GM19035 (cell line): Measurements from ENCODE around the gene UBE3A.
"Not testable (repeated sequence)": the region's sequence is repeated elsewhere in the genome, so short reads cannot be mapped to it uniquely, and the experiment has no call there.

Experiments used
- ATAC-seq: cut with Tn5 transposase; IDR thresholded peaks from one replicate; pipeline ENCODE4 v1.9.1; 2021; ENCODE audit not compliant: unreplicated experiment

The UBE3A gene

DNA sequence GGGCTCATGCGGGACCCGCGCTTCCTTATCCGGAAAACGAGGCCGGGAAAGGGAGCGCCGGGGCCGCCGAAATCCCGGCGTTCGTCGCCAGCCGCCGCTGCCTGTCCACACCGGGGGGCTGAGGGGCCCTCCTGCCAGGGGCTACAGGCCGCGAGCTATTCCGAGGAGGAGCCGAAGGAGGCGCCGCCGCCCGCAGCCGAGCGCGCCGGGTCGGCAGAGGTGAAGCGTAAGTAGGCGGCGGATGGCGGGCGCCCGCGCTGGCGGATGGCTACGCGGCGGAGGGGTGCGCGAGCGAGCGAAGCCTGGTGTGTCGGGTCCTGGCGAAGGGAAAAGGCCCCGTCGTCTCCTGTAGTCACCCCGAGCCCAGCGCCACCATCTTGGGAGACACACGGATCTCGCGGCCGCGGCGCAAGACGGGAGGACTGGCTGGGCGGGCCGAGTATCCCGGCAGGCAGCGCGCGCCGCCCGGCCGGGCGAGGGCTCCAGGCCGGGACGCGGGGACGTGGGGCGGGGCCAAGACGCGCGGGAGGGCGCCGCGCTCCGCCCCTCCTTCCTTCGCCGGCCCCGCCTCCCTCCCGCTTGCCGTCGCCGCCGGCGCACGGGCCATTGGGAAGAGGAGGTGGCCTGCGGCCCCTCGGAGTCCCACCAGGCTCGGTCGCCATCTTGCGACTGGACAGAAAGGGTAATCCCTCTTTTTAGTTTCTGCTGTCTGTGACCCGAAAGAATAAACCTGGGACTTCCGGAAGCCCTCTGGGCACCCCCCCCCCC is at the start of gene UBE3A:
Gene UBE3A, minus strand, starts transcription at position 424 of the 768 bp plus-strand sequence. CDS start 29,917 bp downstream, outside the sequence.
- peak; percentile 83 for ATAC-seq

DNA sequence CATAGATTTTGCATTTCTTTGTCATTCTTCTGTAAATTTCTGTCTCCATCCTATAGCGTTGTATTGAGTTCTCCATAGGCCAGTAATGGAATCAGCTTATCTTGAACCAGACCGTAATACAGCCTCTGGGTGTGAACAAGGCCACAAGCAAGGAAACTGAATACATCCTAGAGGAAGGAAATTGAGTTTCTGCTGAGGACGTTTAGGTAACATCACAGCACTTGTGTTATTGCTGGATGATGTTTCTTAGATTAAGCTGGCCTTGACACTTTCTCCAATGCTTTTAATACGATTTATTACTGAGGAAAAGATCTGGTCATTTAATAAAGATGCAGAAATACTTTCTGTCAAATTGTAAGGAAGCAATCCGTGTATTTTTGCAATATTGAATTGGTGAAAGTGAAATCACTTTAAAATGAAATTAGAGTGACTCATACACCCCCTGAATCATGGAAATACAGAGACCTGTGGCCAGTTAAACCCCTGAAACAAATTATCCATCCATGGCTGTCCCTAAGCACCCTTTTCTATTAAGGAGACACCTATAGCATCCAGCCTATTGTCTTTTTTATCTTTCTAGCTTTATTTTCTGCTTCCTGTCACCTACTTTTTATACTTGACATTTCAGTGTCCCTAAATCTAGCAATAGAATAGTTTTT is 48.5 kb upstream of the UBE3A start:
- no peak for ATAC-seq

DNA sequence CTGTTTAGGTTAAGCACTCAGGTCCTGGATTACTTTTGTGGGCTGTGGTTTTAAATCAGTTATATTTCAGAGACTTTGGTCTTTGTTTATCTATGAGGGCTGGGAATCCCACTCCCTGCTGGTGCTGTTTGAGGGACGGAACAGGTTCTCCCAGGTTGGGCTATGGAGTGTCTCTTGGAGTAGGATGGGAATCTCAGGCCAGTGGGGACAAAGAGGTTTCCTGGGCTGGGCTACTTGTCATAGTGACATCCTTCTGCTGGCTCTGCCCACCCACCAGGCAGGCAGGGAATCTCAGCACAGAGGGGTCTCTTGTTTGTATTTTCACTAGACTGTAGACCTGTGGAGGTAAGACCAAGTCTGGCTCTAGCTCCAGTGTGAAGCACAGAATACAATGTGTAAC is 47.2 kb upstream of the UBE3A start:
- ATAC-seq = no peak

DNA sequence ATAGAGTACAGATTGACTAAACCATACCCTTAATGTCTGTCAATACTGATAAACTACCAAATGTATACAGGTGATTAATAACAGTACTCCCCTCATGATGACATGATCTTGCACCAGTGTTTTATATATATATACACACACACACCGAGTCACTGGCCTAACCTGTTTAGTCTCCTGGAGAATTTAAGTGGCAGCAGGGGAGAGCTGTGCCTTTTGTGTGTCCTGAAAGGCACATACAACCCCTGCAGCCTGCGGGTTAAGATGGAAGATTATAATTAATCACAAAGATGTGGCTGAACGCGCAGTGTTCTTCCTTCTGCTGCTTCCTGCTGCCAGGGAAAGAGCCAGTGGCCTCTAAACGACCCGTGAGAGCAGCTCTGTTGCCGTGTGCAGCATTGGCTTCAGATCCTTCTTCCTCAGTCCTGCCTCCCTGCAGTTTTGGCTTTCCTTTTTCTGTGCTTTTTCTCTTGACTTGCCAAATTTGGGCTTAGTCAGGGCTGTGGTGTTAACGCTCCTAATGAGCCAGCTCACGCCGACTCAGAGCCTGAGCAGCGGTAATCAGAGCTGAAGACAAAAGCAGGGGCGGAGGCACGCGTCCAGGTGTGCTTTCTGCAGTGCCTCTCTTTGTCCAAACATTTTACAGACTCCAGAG is 42.5 kb upstream of the UBE3A start:
- ATAC-seq = no peak

DNA sequence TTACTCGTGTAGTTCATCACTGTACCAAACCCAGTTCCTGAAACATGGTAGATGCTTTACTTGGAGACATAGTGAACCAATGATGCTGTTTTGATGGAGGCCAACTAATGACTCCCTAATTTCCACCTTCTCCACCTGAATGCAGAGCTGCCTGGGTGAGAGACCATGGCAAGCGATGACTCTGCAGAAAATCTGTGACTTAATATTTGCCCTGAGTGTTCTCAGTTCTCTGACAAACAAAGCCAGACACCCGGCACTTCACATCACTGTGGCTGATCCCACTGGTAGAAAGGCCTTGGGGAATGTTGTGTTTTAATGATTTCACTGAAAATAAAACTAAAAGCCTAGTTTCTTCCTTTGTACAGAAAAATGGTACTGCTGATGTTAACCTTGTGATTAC is 39.5 kb upstream of the UBE3A start:
- no peak for ATAC-seq

DNA sequence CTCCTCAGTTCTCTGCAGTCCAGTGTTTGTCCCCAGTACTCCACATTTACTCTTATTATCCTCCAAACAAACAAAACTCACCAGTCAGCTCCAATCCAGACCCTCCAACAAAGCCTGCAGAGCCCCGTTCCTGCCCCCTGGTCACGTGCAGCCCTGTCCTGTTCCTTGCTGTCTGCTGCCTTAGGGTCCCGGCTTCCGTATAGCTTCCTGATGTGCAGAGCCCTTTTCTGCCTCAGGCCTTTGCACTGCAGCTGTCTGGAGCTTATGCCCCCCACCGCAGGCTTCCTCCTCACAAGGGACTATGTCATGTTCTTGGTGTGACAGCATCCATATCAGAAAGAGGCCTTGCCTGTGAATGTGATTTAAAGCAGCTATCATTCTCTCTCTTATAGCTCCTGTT is 39.0 kb upstream of the UBE3A start:
- ATAC-seq = no peak

DNA sequence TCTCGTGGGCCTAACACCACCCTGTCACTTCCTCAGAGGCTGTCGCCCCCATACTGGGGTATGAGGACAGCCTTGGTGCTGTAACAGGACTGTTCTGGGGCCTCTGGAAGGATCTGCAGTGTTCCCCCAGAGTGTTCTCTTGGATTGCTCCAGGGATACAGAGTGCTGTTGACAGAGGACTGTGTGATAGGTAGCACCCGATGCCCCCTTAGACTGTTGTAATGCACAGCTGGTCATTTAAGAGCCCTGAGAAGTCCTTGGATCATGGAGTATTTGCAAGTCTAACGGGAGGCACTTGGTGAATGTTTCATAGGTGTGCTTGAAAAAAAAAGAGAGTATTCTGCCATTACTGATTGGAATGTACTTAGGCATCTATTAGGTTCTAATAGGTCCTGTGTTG is 35.4 kb upstream of the UBE3A start:
- no peak for ATAC-seq

DNA sequence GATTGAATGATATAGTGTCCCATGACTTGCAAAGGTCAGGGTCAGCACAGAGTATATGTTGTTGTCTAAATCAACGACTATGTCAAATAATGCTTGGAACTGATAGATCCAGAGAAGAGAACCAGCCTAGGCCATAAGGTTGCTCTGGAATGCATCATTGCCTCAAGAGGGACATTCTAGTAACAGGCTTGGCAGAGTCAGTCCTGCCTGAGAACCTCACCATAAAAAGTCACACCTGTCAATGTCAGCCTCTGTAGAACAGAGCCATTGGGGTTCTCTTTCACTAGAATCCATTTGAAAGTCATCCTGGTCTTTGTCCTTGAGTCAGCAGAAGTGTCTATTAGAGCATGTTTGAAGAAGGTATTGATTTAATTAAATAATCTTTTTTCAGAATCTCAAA is 31.4 kb upstream of the UBE3A start:
- ATAC-seq = no peak

DNA sequence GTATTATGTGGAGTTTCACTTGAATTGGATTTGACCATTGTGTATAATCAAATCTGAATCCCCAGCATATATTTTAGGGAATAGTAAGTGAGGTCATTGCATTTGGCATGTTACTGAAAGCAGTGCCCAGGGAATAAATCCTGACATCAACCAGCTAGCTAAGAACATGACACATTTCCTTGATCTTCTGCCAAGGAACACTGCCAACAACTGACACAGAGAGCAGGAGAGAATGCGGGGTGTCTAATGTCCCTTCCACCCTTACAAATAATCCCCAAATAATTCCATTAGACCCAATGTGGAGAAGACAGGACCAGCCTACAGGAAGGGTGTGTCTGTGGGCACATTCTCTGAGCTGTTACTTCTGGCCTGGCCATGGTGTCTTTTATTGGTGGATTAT is 30.6 kb upstream of the UBE3A start:
- no peak for ATAC-seq

DNA sequence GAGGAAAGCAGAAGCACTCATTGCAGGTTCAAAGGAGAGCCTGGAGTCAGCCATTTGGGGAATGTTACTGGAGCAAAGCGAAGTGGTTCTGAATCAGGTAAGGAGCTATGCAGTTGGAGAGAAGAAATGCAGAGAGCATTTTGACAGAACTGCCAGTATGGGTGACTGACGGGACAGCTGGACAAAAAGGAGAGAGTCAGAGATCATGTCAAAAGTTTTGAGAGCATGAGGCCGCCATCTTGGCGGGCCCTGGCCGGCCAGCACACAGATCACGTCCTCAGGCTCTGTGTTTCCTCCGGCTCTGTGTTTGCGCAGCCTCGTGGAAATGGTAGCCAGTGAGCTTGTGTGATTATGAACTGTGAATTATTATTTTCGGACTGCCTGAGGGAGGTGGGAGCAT is 29.8 kb upstream of the UBE3A start:
- ATAC-seq = no peak

DNA sequence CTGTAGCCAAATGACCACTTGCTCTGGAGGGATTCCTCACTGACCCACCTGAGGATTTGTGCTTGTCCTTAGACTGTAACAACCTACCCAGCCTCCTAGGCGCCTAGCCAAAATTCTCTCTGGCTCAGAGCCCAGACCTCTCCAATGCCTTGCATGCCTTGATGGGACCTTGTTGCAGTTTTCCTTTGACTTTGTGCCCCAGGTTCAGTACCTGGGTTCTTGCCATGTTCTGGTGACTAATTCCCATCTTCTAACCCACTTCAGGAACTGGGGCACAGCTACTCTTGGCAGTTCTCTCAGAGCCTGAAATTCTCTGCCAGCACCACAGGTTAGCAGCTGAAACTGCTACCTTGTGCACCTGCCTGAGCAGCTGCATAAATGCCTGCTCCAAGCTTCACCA is 27.0 kb upstream of the UBE3A start:
- ATAC-seq = no peak

DNA sequence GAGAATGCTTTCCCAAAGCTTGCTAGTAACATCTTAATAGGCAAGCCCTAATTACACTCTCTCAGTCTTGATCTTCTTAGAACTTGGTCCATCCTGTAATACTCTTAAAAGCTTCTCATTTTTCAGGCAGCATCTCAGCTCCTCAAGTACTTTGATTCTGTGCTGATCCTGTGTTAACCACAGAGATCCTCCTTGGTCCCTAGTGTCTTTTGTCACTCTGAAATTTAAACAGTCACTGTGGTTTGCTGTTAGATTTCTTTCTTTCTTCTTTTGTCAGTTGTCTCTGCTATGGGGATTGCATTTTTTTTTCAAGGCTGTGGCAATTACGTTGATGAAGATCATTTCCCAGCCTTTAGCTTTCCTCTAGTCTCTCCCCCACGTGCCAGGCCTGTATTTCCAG is 26.0 kb upstream of the UBE3A start:
- ATAC-seq = no peak

DNA sequence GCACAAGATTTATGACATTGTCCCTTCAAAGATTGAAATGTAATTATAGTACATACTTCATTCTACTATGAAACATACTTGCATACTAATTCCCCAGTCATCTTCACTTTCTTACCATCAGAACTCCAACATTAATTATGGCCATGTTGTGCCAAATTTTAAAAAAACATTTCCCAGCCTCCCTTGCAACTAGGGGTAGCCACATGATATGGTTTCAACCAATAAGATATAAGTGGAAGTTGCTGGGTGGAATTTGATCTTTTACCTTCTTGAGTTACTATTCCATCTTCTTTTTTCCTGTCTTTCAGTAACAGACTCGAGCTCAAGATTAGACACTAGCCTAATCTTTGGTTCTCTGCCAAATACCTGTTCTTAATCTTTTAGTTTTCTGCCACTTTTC is 25.6 kb upstream of the UBE3A start:
- ATAC-seq = no peak

DNA sequence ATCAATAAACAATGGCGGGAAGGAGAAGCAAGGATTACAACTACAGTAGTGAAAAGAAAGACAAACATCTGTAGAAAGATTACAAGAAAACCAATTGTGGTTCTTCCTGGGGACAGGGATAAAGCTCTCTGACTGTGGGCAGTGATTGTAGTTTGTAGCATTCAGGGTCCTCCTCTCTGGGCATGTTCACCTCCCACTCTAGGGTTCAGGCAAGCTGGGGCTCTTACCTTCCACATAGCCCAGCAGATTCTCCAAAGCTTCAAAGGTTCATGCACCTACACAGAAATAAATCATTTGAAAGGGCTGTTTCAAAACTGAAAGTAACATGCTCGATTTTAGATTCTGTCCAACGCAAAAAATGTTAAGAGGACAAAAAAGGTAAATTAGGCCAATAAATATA is 17.4 kb upstream of the UBE3A start:
- no peak for ATAC-seq

DNA sequence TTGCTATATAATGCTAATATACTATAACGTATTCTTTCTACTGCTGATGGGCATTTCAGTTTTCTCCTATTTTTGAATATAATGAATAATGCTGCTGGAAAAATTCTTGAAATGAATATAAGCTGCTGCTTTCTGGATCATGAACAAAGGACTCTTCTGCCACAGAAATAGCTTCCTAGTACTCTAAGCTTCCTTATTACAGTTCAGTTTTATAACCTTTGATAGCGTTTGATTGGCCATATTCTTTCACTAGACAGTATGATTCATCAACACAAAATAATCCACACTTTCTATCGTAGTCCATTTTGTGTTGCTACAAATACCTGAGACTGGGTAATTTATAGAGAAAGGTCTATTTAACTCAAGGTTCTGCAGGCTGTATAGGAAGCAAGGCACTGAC is 16.4 kb upstream of the UBE3A start:
- no peak for ATAC-seq

DNA sequence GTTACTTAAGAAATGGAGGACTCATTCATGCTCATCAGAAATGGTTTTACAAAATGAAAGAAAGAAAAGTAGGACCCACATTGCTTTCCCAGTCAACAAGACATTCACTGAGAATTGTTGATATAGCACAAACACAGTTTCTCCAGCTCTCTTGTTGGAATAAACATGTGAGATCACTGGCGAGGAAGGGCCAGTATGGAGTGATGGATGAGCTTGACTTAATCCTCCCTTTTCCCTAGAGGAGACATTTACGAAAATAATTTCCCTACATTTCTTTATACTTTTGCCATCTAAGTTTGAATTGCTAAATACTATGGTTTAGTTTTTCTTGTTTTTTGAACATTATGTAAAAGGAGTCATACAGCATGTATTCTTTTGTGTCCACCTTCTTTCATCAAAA is 15.9 kb upstream of the UBE3A start:
- no peak for ATAC-seq

DNA sequence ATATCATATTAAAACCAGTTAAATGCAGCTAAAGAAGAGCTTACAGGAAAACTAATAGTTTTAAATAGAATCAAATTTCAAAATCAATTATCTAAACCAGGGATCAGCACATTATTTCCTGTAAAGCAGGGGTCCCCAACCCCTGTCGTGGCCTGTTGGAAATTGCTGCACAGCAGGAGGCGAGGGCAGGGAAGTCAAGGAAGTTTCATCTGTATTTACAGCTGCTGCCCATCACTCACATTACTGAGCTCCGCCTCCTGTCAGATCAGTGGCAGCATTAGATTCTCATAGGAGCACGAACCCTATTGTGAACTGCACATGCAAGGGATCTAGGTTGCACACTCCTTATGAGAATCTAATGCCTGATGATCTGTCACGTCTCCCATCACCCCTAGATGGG is 14.4 kb upstream of the UBE3A start:
- not testable (repeated sequence) for ATAC-seq

DNA sequence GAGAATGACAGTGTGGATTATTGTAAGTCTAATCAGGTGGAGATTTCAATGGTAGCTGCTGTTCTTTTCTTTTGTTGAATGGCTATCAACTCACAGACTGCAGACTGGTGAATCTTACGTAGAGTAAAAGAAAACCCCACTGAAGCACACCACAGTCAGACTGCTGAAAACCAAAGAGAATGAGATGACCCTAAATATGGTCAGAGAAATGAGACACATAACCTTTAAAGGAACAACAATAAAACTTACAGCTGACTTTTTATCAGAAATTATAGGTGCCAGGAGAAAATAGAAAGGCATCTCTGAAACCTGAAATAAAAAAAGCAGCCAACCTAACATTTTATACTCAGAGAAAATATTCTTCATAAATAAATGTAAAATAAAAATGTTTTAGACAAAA is 12.7 kb upstream of the UBE3A start:
- ATAC-seq = no peak

DNA sequence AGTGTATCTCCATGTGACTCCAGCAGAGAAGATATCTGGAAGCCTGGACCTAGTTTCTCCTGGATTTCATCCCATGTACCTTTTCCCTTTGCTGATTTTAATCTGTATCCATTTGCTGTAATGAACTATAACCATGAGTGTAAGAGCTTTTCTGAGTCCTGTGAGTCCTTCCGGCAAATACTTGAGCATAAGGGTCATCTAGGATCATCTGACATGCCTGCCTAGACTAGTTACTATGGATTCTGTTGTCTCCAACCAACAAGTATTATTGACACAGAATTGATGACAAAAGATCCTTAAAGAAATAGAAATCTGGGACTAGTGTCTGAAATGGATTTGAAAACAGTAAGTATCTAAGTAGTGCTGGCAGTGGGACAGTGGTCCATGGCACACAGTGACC is 11.3 kb upstream of the UBE3A start:
- ATAC-seq = no peak

DNA sequence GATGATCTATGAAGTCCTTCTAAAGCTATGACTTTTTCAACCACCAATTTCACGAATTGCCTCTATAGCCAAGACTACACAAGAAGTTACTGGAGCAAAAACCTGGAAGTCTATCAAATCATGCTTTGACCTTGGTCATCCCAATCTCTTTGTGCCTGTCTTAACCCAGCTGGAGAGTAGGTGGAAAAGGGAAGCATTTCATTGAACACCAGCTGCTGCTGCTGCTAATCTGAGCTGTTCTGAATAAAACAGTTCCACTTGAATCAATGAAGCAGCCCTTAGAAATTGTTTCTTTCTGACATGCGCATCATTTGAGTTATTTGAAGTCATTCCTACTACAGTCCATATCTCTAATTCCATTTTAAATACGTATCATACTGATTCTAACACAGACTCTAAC is 7.3 kb upstream of the UBE3A start:
- no peak for ATAC-seq

DNA sequence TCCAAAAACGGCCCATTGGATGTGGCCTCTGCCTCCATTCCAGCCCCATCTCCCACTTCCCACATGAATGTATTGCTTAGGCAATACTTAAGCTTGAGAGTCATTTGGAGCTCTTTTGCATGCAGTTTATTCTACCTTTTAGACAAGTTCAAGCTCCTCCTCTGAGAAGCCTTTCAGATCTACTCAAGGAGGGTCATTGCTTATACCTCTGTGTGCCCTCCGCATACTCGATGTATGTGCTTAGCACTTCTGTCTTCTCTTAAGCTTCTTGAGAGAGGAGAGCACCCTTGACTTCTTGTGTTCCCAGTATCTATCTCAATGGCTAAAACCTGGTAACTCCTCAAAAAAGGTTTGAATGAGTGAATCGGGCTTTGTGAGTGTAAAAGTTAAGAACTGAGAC is 6.6 kb upstream of the UBE3A start:
- no peak for ATAC-seq

DNA sequence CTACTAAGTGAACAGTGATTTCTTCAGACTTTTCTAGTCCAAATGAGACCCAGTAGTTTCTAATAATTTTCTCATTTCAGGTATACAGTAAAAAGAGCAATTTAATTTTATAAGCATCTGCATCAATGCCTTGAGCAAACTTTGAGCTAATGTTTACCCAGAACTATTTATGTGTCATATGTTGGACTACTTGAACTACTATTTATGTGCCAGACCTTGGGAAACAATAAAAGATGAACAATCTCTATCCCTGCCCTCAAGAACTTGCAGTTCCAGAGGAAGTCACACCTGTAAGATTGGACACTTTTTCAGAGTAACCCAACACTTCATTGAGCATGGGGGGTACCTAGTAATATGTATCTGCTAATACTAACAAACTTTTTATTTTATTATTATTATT is 2.3 kb upstream of the UBE3A start:
- ATAC-seq = no peak
